Measurements from ENCODE around the gene MYPOP.

MYPOP gene

GRCh38 chr19:45934551-45935230 lies 32.3 kb upstream of the MYPOP start:
- no peak for TF ChIP-seq CTCF (IDR thresholded peaks at IDR 0.05; ENCODE audit: low read depth, low read length, missing control alignments)
- H3K4me3 ChIP-seq (ENCODE audit: low read depth, low read length): no peak overlapping the region
- DNase-seq (ENCODE audit: low read depth): no peak

GRCh38 chr19:45933759-45934158 lies 31.3 kb upstream of the MYPOP start:
- TF ChIP-seq CTCF (IDR thresholded peaks at IDR 0.05; ENCODE audit: low read depth, low read length, missing control alignments): no peak
- no peak for DNase-seq (ENCODE audit: low read depth)
- no peak overlapping the region for H3K4me3 ChIP-seq (ENCODE audit: low read depth, low read length)

GRCh38 chr19:45931055-45931454 lies 28.6 kb upstream of the MYPOP start:
- DNase-seq (ENCODE audit: low read depth): no peak
- TF ChIP-seq CTCF (IDR thresholded peaks at IDR 0.05; ENCODE audit: low read depth, low read length, missing control alignments): no peak

GRCh38 chr19:45929247-45929646 lies 26.8 kb upstream of the MYPOP start:
- TF ChIP-seq CTCF (IDR thresholded peaks at IDR 0.05; ENCODE audit: low read depth, low read length, missing control alignments): no peak
- no peak for DNase-seq (ENCODE audit: low read depth)
- H3K4me3 ChIP-seq (ENCODE audit: low read depth, low read length): no peak overlapping the region

More at GRCh38 chr19:45931055-45931454, 28.6 kb upstream of the MYPOP start:
- H3K4me3 ChIP-seq (ENCODE audit: low read depth, low read length): no peak overlapping the region

- H3K4me3 ChIP-seq (ENCODE audit: low read depth, low read length): peak overlapping the region; percentile 26; the same call in 1 of the 2 replicates
- no peak for TF ChIP-seq CTCF (IDR thresholded peaks at IDR 0.05; ENCODE audit: low read depth, low read length, missing control alignments)
- DNase-seq (ENCODE audit: low read depth): peak; percentile 84
These were observed 25.3 kb upstream of the MYPOP start for GRCh38 chr19:45927565-45928261.

- no peak for TF ChIP-seq CTCF (IDR thresholded peaks at IDR 0.05; ENCODE audit: low read depth, low read length, missing control alignments)
- no peak overlapping the region for H3K4me3 ChIP-seq (ENCODE audit: low read depth, low read length)
- DNase-seq (ENCODE audit: low read depth): no peak
These were observed 22.6 kb upstream of the MYPOP start for GRCh38 chr19:45924891-45925447.

Data from GM12864 (cell line).